Natural killer cell (primary cell): ENCODE measurements around the gene CLDN10. TPM values are rescaled to one million over a fixed set of nuclear protein-coding genes. Genes with fewer than 3 reads are reported as not detected.

ENCODE experiments used
- ATAC-seq, 3 donors: fragments of 150-1000 bp in 2 of 3; fragments of 200-7000 bp in 1 of 3; cut with Tn5 transposase; 1 replicate in 1 of 3; 2 replicates in 2 of 3; pipeline ENCODE4 v1.10.0; 2021; ENCODE audit warnings: mild to moderate bottlenecking in 2 of 3, moderate library complexity in 2 of 3
- DNase-seq, 2 donors: peaks; one replicate each; pipeline versions ENCODE4 v3.0.0 to v3.0.0-alpha.2; 2013 to 2021; ENCODE audit warnings: mixed read lengths in 1 of 2
- H3K27ac ChIP-seq: one replicate; pipeline ENCODE4 v1.5.1; 2013; ENCODE audit warnings: mild to moderate bottlenecking, low read length
- H3K27me3 ChIP-seq: one replicate; pipeline ENCODE4 v1.6.1; 2013; ENCODE audit warnings: low read length; ENCODE audit not compliant: control insufficient read depth, insufficient read depth
- H3K36me3 ChIP-seq: one replicate; pipeline ENCODE4 v1.6.1; 2013; ENCODE audit warnings: low read length; ENCODE audit not compliant: control insufficient read depth, insufficient read depth
- H3K4me1 ChIP-seq: one replicate; pipeline ENCODE4 v1.6.1; 2013; ENCODE audit warnings: low read length; ENCODE audit not compliant: control insufficient read depth, insufficient read depth
- H3K4me3 ChIP-seq: one replicate; pipeline ENCODE4 v1.5.1; 2013; ENCODE audit warnings: low read length
- H3K9me3 ChIP-seq: one replicate; pipeline ENCODE4 v1.6.1; 2013; ENCODE audit warnings: low read length; ENCODE audit not compliant: control insufficient read depth, insufficient read depth
- H3K27ac Mint-ChIP-seq, 2 donors: one replicate each; pipeline ENCODE4 v1.8.0; 2022; ENCODE audit warnings: mild to moderate bottlenecking in 2 of 2, mixed read lengths in 2 of 2, moderate library complexity in 1 of 2
- H3K27me3 Mint-ChIP-seq, 2 donors: one replicate each; pipeline ENCODE4 v1.8.0; 2022; ENCODE audit warnings: low read depth in 2 of 2, mixed read lengths in 2 of 2
- H3K36me3 Mint-ChIP-seq: one replicate; pipeline ENCODE4 v1.8.0; 2022; ENCODE audit warnings: mixed read lengths
- H3K4me1 Mint-ChIP-seq, 2 donors: one replicate each; pipeline ENCODE4 v1.8.0; 2022; ENCODE audit warnings: mixed read lengths in 2 of 2
- H3K4me3 Mint-ChIP-seq: one replicate; pipeline ENCODE4 v1.8.0; 2022; ENCODE audit warnings: mild to moderate bottlenecking, moderate library complexity, mixed read lengths
- H3K9me3 Mint-ChIP-seq, 2 donors: one replicate each; pipeline ENCODE4 v1.8.0; 2022; ENCODE audit warnings: mixed read lengths in 2 of 2
- CTCF ChIP-seq: fragments of 200-600 bp; IDR thresholded peaks from one replicate; pipeline ENCODE4 v1.8.0; 2022; ENCODE audit warnings: antibody characterized with exemption
- WGBS: methylation state at CpG from one replicate; pipeline ENCODE4 v1.1.7; 2013; ENCODE audit warnings: missing lambda C conversion rate; ENCODE audit not compliant: insufficient coverage; 5-methylcytosine and 5-hydroxymethylcytosine counted together
- intact Hi-C: fragments of 100-400 bp; cut with micrococcal nuclease; formaldehyde crosslinking; loops from one replicate; pipeline ENCODE4 v1.14.2; 2022
- total RNA-seq, 4 donors: library from RNA; stranded (reverse); fragments of 120-200 nt in 1 of 4; gene quantifications; one replicate each; pipeline versions ENCODE4 v1.2.3 to v1.2.4, GENCODE V29; 2013 to 2022

Gene CLDN10
- total RNA-seq, 3 donors from 2014 or later (not counting 1 experiment from before 2014, with no cell fraction given) = not detected

- intact Hi-C loops = no loop called here
- H3K27me3 ChIP-seq = peaks cover 2% of the 10 kb centered on the region
- no peaks in the 10 kb centered on the region for H3K36me3 Mint-ChIP-seq
- no peak overlapping the region for H3K27ac ChIP-seq
- peaks cover 3 to 8% of the 10 kb centered on the region in 2 donors for H3K27me3 Mint-ChIP-seq
- H3K4me3 Mint-ChIP-seq = no peak overlapping the region
- H3K36me3 ChIP-seq = no peaks in the 10 kb centered on the region
- no peaks in the 10 kb centered on the region for H3K9me3 ChIP-seq
- ATAC-seq = no peak
- H3K27ac Mint-ChIP-seq = no peak overlapping the region
- no peak overlapping the region for H3K4me3 ChIP-seq
- no peaks in the 10 kb centered on the region for H3K4me1 ChIP-seq
- DNase-seq = no peak
- TF ChIP-seq CTCF = no peak
- 83% methylated on average over 4 of the region's 4 CpGs for WGBS
- H3K9me3 Mint-ChIP-seq = peaks cover 0 to 3% of the 10 kb centered on the region in 2 donors
- H3K4me1 Mint-ChIP-seq = no peaks in the 10 kb centered on the region
Measured at GRCh38 chr13:95505986-95506385, 46.5 kb upstream of the CLDN10 start.

- no peak overlapping the region for H3K27ac ChIP-seq
- WGBS = 29% methylated on average over 1 of the region's 1 CpG
- H3K9me3 ChIP-seq = no peaks in the 10 kb centered on the region
- no peaks in the 10 kb centered on the region for H3K36me3 Mint-ChIP-seq
- H3K4me1 Mint-ChIP-seq = no peaks in the 10 kb centered on the region
- no peaks in the 10 kb centered on the region for H3K9me3 Mint-ChIP-seq
- H3K4me3 ChIP-seq = no peak overlapping the region
- TF ChIP-seq CTCF = no peak
- H3K36me3 ChIP-seq = no peaks in the 10 kb centered on the region
- H3K27me3 Mint-ChIP-seq = peaks cover 0 to 3% of the 10 kb centered on the region in 2 donors
- no peak overlapping the region for H3K4me3 Mint-ChIP-seq
- intact Hi-C loops = no loop called here
- H3K27me3 ChIP-seq = no peaks in the 10 kb centered on the region
- DNase-seq (no peak), ATAC-seq (no peak)
- no peak overlapping the region for H3K27ac Mint-ChIP-seq
- H3K4me1 ChIP-seq = no peaks in the 10 kb centered on the region
Measured at GRCh38 chr13:95507991-95508390, 44.5 kb upstream of the CLDN10 start.

GRCh38 chr13:95508996-95509395 is 43.5 kb upstream of the CLDN10 start:
- peaks cover 3 to 7% of the 10 kb centered on the region in 2 donors for H3K27me3 Mint-ChIP-seq
- no peak overlapping the region for H3K27ac ChIP-seq
- intact Hi-C loops = no loop called here

More at GRCh38 chr13:95508996-95509395, 43.5 kb upstream of the CLDN10 start:
- Histone ChIP-seq H3K36me3 (no peaks in the 10 kb centered on the region), H3K4me1 (no peaks in the 10 kb centered on the region), H3K27me3 (no peaks in the 10 kb centered on the region), H3K9me3 (no peaks in the 10 kb centered on the region), H3K4me3 (no peak overlapping the region)
- DNase-seq = no peak
- ATAC-seq = no peak
- Mint-ChIP-seq H3K36me3 (no peaks in the 10 kb centered on the region), H3K9me3 (no peaks in the 10 kb centered on the region), H3K4me1 (no peaks in the 10 kb centered on the region), H3K27ac (no peak overlapping the region), H3K4me3 (no peak overlapping the region)
- no peak for TF ChIP-seq CTCF
